DMS 273 (cell line): ENCODE results near the gene RGL1.
"Not testable (repeated sequence)": the region's sequence is repeated elsewhere in the genome, so short reads cannot be mapped to it uniquely, and the experiment has no call there.

Source experiments
- DNase-seq: peaks from one replicate; lab custom pipeline; 2025; ENCODE audit not compliant: unreplicated experiment; lab: John Stamatoyannopoulos, UW

RGL1 gene

GRCh38 chr1:183804916-183805841 is at the start of gene RGL1:
TSS of gene RGL1 (plus strand) at chr1:183805120. CDS start at chr1:183805298, 178 bp downstream.
- peak; percentile 89 for DNase-seq

GRCh38 chr1:183756326-183756725 is 48.6 kb upstream of the RGL1 start:
- DNase-seq: no peak

GRCh38 chr1:183757061-183757460 is 47.9 kb upstream of the RGL1 start:
- no peak for DNase-seq

- DNase-seq: no peak
These were observed 46.0 kb upstream of the RGL1 start for GRCh38 chr1:183758913-183759312.

GRCh38 chr1:183760661-183761060 is 44.3 kb upstream of the RGL1 start:
- no peak for DNase-seq

GRCh38 chr1:183761871-183762270 is 43.0 kb upstream of the RGL1 start:
- DNase-seq: no peak

GRCh38 chr1:183762856-183763255 is 42.1 kb upstream of the RGL1 start:
- DNase-seq: not testable (repeated sequence)

- no peak for DNase-seq
These were observed 39.9 kb upstream of the RGL1 start for GRCh38 chr1:183764981-183765380.

- no peak for DNase-seq
These were observed 34.7 kb upstream of the RGL1 start for GRCh38 chr1:183769956-183770815.

- no peak for DNase-seq
These were observed 34.1 kb upstream of the RGL1 start for GRCh38 chr1:183770816-183771128.

GRCh38 chr1:183773482-183774274 is 31.2 kb upstream of the RGL1 start:
- DNase-seq: no peak

GRCh38 chr1:183774938-183775337 is 30.0 kb upstream of the RGL1 start:
- DNase-seq: no peak

- no peak for DNase-seq
These were observed 28.2 kb upstream of the RGL1 start for GRCh38 chr1:183776731-183777130.

- DNase-seq: peak; percentile 15
These were observed 27.6 kb upstream of the RGL1 start for GRCh38 chr1:183777328-183777727.

GRCh38 chr1:183778045-183778444 is 26.9 kb upstream of the RGL1 start:
- DNase-seq: peak; percentile 80

- peak; percentile 64 for DNase-seq
These were observed 26.1 kb upstream of the RGL1 start for GRCh38 chr1:183778568-183779433.

GRCh38 chr1:183780159-183780558 is 24.8 kb upstream of the RGL1 start:
- DNase-seq: peak; percentile 35

GRCh38 chr1:183780757-183781156 is 24.2 kb upstream of the RGL1 start:
- DNase-seq: no peak

- peak; percentile 20 for DNase-seq
These were observed 21.6 kb upstream of the RGL1 start for GRCh38 chr1:183783342-183783741.
